ENCODE results near the gene CASZ1.

Gene CASZ1

DNA sequence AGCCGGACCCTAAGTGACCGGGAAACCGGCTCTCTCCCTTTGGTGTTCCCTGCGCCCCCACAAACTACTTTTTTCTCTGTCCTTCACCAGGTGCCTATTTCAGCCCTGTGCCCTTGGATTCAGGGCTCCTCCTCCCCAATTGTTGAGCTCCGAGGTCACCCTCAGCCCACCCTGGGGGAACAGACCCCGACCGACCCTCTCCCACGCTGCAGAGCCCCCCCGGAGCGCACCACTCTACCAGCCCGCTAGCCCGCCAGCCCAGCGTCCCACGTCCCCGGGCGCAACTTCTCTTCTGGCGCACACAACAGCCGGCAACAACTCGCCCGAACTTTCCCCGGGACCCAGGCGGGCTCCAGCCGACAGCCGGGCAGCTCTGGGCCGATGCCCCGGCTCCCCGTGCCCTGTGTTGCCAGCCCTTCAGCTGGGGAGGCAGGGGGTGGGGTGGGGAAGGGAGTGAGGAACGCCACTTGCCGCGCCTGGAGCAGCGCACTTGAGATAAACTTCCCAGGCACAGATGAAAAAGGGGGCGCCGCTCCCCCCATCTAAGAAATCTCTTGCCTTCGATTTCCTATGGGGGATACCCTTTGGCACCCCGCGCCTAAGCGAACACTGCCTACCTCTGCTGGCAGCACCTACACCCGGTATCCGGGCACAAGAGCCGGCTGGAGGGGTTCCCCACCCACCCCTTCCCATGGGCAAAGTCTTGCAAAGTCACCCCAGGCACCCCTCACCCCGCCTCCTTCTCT is 997 bp downstream of the CASZ1 start:
- DNase-seq (ENCODE audit: low spot score): no peak

- DNase-seq (ENCODE audit: low spot score): no peak
Measured at GRCh38 chr1:10794724-10795275, 1.6 kb downstream of the CASZ1 start.

DNA sequence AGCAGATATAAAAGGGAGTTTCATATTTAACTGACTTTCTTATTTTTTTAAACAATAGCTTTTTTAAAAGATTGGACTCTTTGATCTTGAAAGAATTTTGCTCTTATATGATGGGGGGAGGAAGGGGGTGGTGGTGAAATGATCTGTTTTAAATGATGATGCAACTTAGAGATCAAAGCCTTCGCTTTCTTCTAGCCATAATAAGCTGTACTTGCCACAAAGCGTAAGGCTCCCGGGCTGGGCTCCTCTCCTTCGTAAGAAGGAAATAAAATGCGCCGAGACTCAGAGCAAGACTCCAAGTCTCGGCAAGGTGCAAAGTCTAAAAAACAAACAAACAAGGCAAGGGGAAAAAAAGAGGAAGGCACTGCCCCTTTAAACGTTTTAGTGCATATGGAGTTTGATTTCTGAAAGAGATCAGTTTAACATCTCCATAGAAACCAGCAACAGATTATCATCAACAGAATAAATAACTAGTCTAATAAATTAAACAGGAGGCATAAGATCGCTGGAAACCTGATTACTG is 3.3 kb downstream of the CASZ1 start:
- DNase-seq (ENCODE audit: low spot score): no peak

DNA sequence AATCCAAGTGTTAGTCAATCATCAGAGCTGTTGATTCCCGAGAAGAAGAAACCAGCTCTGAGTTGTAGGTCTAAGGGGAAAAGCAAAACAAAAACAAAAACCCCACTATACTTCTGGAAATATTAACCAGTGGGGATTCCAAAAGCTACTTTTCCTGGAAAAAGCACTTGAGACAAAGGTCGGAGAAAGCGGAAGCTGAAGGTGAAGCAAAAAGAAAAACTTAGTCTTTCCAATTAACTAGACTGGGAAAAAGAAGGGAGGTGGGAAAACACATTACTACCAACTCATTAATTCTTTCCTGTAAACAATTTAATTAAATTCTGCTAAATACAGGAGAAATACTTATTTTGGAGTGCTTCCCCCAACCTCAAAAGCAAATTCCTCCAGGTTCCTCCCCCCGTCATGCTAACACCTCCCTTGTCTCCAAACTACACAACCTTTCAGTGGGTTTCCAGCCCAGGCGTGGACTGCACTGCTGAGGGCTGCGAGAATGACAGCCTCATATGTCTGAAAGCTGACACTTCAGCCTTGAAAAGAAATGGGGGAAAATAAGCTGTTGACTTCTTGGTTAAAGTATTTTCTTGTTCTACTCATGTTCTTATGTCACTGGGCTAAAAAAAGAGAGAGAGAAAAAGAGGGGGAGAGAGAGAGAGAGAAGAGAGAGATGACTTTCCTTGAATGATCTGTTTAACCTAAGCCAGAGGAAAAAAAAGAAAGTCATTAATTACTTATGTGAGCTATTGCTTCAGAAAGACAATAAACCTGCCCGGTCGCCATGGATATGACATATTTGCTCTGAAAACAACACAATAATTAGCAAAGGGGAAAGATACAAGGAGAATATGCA is 5.1 kb downstream of the CASZ1 start:
- DNase-seq (ENCODE audit: low spot score): no peak

- no peak for DNase-seq (ENCODE audit: low spot score)
Measured at GRCh38 chr1:10789803-10790702, 6.4 kb downstream of the CASZ1 start.

GRCh38 chr1:10789047-10789791 is 7.2 kb downstream of the CASZ1 start:
- DNase-seq (ENCODE audit: low spot score): no peak

DNA sequence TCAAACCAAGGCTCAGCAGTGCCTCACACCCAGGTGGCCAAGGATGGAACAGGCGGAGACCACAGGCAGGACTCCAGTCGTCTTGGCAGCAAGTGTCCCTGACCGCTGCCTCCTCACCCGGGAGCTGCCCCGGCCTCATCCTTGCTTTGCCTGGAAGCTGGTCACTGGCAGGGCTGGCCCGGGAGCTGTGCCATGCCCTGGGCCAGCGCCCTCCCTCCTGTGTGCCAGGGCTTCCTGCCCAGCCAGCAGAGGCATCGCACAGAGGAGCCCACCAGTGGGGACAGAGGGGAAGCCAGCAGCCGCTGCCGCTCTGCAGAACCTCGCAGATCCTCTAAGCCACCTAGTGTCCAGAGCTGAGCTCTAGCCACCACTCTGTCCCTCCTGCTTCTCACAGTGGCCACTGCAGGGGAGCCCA is 7.8 kb downstream of the CASZ1 start:
- DNase-seq (ENCODE audit: low spot score): no peak

GRCh38 chr1:10787286-10787685 is 9.2 kb downstream of the CASZ1 start:
- DNase-seq (ENCODE audit: low spot score): no peak

DNA sequence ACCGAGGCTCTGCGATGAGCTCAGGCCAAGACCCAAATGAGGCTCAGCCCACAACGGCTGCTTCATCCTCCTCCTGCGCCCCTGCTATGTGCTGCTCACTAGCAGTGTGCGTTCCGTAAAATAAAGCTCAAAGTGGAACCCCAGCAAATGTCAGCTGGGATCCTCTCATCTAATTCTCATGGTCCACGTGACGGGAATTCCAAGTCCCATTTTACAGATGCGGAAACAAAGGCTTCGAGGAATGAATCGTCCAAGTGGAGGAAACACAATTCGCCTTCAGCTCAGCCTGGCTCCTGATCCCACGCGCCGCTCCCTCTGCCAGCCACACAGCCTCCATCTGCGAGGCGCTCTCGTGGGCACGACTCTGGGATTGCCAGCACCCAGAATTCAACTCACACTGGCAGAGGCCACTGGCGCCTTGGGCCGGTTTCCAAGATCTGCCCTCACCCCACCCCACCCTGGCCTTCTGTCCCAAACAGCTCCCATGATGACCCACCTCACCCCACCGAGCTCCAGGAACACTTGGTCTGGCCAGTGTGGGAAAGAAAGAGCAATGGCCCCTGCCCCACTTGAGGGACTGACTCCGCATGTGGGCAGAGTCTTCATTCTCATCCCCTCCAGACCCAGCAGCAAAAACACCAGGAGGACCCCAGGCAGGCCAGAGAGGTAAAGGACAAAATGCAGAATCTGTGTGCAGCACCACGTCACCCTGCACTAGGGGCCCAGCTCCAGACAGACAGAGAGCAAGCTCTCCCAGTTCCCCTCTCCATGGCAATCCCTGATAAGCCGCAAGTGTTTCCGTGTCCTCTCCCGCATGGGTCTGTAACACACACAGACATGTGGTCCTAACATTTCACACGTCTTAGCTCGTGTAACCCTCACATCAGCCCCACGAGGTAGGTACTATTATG is 10.5 kb downstream of the CASZ1 start:
- no peak for DNase-seq (ENCODE audit: low spot score)

DNA sequence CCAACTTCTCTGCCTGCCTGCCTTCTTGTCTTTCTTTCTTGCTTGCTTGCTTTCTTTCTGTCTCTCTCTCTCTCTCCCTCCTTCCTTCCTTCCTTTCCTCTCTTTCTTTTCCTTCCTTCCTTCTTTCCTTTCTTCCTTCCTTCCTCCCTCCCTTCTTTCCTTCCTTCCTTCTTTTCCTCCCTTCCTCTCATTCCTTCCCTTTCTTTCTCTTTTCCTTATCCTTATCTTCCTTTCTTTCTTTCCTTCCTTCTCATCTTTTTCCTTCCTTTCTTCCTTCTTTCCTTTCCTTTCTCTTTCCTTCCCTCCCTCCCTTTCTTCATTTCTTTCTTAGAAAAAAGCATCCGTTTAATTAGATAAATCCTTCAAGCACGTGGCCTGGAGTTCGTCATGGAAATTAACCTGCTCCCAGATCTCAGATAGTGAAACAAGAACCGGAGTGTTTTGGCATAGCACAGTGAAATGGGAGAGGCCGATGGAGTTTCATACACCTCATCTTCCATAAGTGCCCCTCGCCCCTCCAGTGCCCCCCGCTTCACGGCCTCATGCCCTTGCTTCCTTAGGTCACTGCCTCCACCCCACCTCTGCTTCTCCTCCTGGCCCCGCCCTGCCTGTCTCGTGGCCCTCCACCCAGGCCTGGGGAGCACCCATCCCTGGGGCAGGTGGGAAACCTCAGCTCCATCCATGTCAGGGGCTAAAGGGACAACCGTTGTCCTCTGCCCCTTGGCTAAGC is 11.3 kb downstream of the CASZ1 start:
- DNase-seq (ENCODE audit: low spot score): no peak

- DNase-seq (ENCODE audit: low spot score): no peak
Measured at GRCh38 chr1:10782491-10783244, 13.8 kb downstream of the CASZ1 start.

- no peak for DNase-seq (ENCODE audit: low spot score)
Measured at GRCh38 chr1:10781137-10781536, 15.3 kb downstream of the CASZ1 start.

- DNase-seq (ENCODE audit: low spot score): no peak
Measured at GRCh38 chr1:10779841-10780240, 16.6 kb downstream of the CASZ1 start.

DNA sequence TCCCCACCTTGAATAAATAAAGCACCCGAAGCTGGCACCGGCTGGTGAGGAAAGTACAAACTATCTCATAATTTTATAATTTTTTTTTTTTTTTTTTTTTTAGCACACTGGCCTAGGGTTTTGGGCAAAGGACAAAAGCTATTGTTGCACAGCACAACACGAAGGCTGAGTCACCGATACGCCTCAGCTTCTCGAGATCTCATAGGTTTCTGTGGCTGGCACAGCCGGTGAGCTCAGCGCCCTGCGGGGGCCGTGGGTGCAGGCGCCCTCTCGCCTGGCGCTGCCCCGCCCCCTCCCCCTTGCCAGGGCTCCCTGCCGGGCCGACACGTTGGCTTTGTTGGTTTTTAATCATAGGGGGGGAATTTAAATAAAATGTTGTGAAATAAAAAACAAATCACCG is 17.2 kb downstream of the CASZ1 start:
- no peak for DNase-seq (ENCODE audit: low spot score)

GRCh38 chr1:10778640-10779039 is 17.8 kb downstream of the CASZ1 start:
- no peak for DNase-seq (ENCODE audit: low spot score)

GRCh38 chr1:10777749-10778574 is 18.5 kb downstream of the CASZ1 start:
- DNase-seq (ENCODE audit: low spot score): no peak

DNA sequence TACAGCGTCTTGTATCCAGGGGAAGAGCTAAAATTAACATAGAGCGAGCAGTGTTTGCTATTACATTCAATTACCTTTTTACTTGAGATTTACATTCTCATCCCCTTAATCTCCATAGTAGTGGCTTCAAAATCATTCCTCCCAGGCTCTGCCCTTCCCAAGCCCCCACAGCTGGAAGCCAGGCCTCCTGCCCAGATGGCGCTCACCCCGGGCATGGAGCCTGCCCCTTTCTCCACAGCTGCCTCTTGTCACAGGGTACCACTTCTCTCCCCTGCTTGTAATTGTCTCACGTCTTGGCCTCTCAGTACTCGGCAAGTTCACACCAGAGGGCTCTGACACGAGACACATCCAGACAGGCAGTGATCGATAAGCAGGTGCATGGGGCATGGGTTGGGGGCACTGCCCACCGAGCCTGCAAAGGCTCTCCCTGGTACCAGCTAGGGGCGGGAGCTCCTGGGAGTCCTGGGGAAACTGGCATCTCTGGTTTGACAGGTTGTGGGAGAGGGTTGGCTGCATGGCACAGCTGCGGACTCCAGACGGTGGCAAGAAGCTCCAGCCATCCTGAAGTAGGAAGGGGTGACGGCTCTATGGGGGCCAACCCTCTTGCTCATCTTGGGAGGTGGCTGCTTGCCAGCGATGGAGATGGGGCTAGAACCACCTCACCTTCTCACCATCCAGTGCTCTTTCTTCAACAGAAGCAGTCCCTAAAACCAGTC is 20.1 kb downstream of the CASZ1 start:
- no peak for DNase-seq (ENCODE audit: low spot score)

Measured in hematopoietic multipotent progenitor cell treated with erythropoietin and hydrocortisone succinate and interleukin-3 and kit ligand, for 15 days (in vitro differentiated cells).